Right renal pelvis (tissue), 4 donors: Measurements from ENCODE around the gene RNF186. TPM values are rescaled to one million over a fixed set of nuclear protein-coding genes. Genes with fewer than 3 reads are reported as not detected.
"Not testable (repeated sequence)": the region's sequence is repeated elsewhere in the genome, so short reads cannot be mapped to it uniquely, and the experiment has no call there.

Experiments used
- DNase-seq, 4 donors: peaks; one replicate each; pipeline ENCODE4 v3.0.0-alpha.2; 2013; ENCODE audit warnings: low read depth in 4 of 4, low spot score in 3 of 4, missing footprints in 1 of 4
- polyA plus RNA-seq, 4 donors: library from polyadenylated mRNA; unstranded; fragments of 120-200 nt; gene quantifications; one replicate each; pipeline ENCODE4 v1.2.1, GENCODE V29; 2013; ENCODE audit not compliant: insufficient read length in 4 of 4

The RNF186 gene
- polyA plus RNA-seq, 4 donors: 0.33 to 0.37 (median 0.34) TPM; not detected in 1

GRCh38 chr1:19798486-19799229 is 16.4 kb downstream of the RNF186 start:
- DNase-seq: no peak

- no peak for DNase-seq
Measured at GRCh38 chr1:19797827-19798226, 17.3 kb downstream of the RNF186 start.

- DNase-seq: no peak
Measured at GRCh38 chr1:19794583-19794982, 20.5 kb downstream of the RNF186 start.

GRCh38 chr1:19793360-19794046 is 21.6 kb downstream of the RNF186 start:
- no peak for DNase-seq

- DNase-seq: no peak
Measured at GRCh38 chr1:19792237-19793002, 22.7 kb downstream of the RNF186 start.

- not testable (repeated sequence) for DNase-seq
Measured at GRCh38 chr1:19790061-19790975, 24.8 kb downstream of the RNF186 start.

GRCh38 chr1:19786988-19787423 is 28.1 kb downstream of the RNF186 start:
- peak in 2 of 4 donors; percentile 45 to 48 for DNase-seq

GRCh38 chr1:19785660-19786059 is 29.4 kb downstream of the RNF186 start:
- no peak for DNase-seq

- DNase-seq: no peak
Measured at GRCh38 chr1:19780267-19780877, 34.7 kb downstream of the RNF186 start.

- no peak for DNase-seq
Measured at GRCh38 chr1:19776933-19777332, 38.1 kb downstream of the RNF186 start.

- no peak for DNase-seq
Measured at GRCh38 chr1:19776287-19776686, 38.8 kb downstream of the RNF186 start.

GRCh38 chr1:19775831-19776230 is 39.3 kb downstream of the RNF186 start:
- no peak for DNase-seq

GRCh38 chr1:19775317-19775716 is 39.8 kb downstream of the RNF186 start:
- DNase-seq: no peak

GRCh38 chr1:19774180-19774785 is 40.8 kb downstream of the RNF186 start:
- no peak for DNase-seq

- no peak for DNase-seq
Measured at GRCh38 chr1:19773485-19773884, 41.6 kb downstream of the RNF186 start.

GRCh38 chr1:19772053-19772452 is 43.0 kb downstream of the RNF186 start:
- no peak for DNase-seq

GRCh38 chr1:19771350-19771749 is 43.7 kb downstream of the RNF186 start:
- no peak for DNase-seq

- DNase-seq: no peak
Measured at GRCh38 chr1:19770436-19771190, 44.5 kb downstream of the RNF186 start.
